Liver (tissue), 9 donors: Measurements from ENCODE around the gene MLLT3. TPM values are rescaled to one million over a fixed set of nuclear protein-coding genes. Genes with fewer than 3 reads are reported as not detected.

Source experiments
- DNase-seq: peaks from one replicate; pipeline ENCODE4 v3.0.0-alpha.2; 2017; ENCODE audit warnings: low spot score
- H3K27ac ChIP-seq, 2 donors: one replicate each; pipeline ENCODE4 v1.7.0; 2013; ENCODE audit warnings: inconsistent platforms in 2 of 2, low read length in 2 of 2, control low read depth in 1 of 2, low read depth in 1 of 2, mild to moderate bottlenecking in 1 of 2
- H3K27me3 ChIP-seq, 4 donors: one replicate each; pipeline versions ENCODE4 v1.6.1 to v1.7.0; 2013; ENCODE audit warnings: low read length in 3 of 4, inconsistent platforms in 1 of 4, mild to moderate bottlenecking in 1 of 4, moderate library complexity in 1 of 4; ENCODE audit not compliant: control insufficient read depth in 4 of 4, insufficient read depth in 4 of 4
- H3K36me3 ChIP-seq, 4 donors: one replicate each; pipeline versions ENCODE4 v1.6.1 to v1.7.0; 2013; ENCODE audit warnings: low read length in 3 of 4, mild to moderate bottlenecking in 3 of 4, low read depth in 1 of 4, moderate library complexity in 1 of 4; ENCODE audit not compliant: control insufficient read depth in 4 of 4, insufficient read depth in 3 of 4
- H3K4me1 ChIP-seq, 4 donors: one replicate each; pipeline versions ENCODE4 v1.6.1 to v1.7.0; 2013; ENCODE audit warnings: low read length in 3 of 4, mild to moderate bottlenecking in 3 of 4, moderate library complexity in 1 of 4; ENCODE audit not compliant: control insufficient read depth in 4 of 4, insufficient read depth in 4 of 4
- H3K4me3 ChIP-seq, 3 donors: one replicate each; pipeline versions ENCODE4 v1.6.1 to v1.7.0; 2013; ENCODE audit warnings: low read length in 3 of 3, control low read depth in 1 of 3, low read depth in 1 of 3, mild to moderate bottlenecking in 1 of 3
- H3K9ac ChIP-seq, 2 donors: one replicate each; pipeline ENCODE4 v1.7.0; 2013; ENCODE audit warnings: low read length in 2 of 2, mild to moderate bottlenecking in 2 of 2, moderate library complexity in 2 of 2, control low read depth in 1 of 2, low read depth in 1 of 2
- H3K9me3 ChIP-seq, 4 donors: one replicate each; pipeline versions ENCODE4 v1.6.1 to v1.7.0; 2013; ENCODE audit warnings: low read length in 3 of 4; ENCODE audit not compliant: control insufficient read depth in 4 of 4
- EGR1 ChIP-seq, 2 donors: IDR thresholded peaks; 2 replicates each; pipeline ENCODE4 v1.6.1; 2016 to 2018; ENCODE audit warnings: antibody characterized with exemption in 2 of 2, low read depth in 2 of 2
- FOXA1 ChIP-seq: IDR thresholded peaks from 2 replicates; pipeline ENCODE4 v1.6.1; 2016; ENCODE audit warnings: antibody characterized with exemption
- FOXA2 ChIP-seq: IDR thresholded peaks from 2 replicates; pipeline ENCODE4 v1.6.1; 2016; ENCODE audit warnings: antibody characterized with exemption
- GABPA ChIP-seq, 2 donors: IDR thresholded peaks in 1 of 2; conservative IDR thresholded peaks in 1 of 2; 2 replicates each; pipeline ENCODE4 v1.6.1; 2016; ENCODE audit warnings: antibody characterized with exemption in 2 of 2, mild to moderate bottlenecking in 1 of 2, moderate library complexity in 1 of 2
- HNF4A ChIP-seq, 2 donors: conservative IDR thresholded peaks; 2 replicates each; pipeline ENCODE4 v1.6.1; 2016; ENCODE audit warnings: antibody characterized with exemption in 2 of 2, mild to moderate bottlenecking in 2 of 2
- HNF4G ChIP-seq: IDR thresholded peaks from 2 replicates; pipeline ENCODE4 v1.6.1; 2016; ENCODE audit warnings: antibody characterized with exemption
- JUND ChIP-seq, 2 donors: IDR thresholded peaks; 2 replicates each; pipeline ENCODE4 v1.6.1; 2016; ENCODE audit warnings: antibody characterized with exemption in 2 of 2
- NR2F2 ChIP-seq: IDR thresholded peaks from 2 replicates; pipeline ENCODE4 v1.6.1; 2016; ENCODE audit warnings: antibody characterized with exemption
- RXRA ChIP-seq, 2 donors: IDR thresholded peaks; 2 replicates each; pipeline ENCODE4 v1.6.1; 2017 to 2018; ENCODE audit warnings: antibody characterized with exemption in 2 of 2, mild to moderate bottlenecking in 1 of 2
- SP1 ChIP-seq: IDR thresholded peaks from 2 replicates; pipeline ENCODE4 v1.6.1; 2018; ENCODE audit warnings: antibody characterized with exemption, mild to moderate bottlenecking
- TAF1 ChIP-seq: conservative IDR thresholded peaks from 2 replicates; pipeline ENCODE4 v1.6.1; 2016; ENCODE audit warnings: antibody characterized with exemption, mild to moderate bottlenecking
- YY1 ChIP-seq: IDR thresholded peaks from 2 replicates; pipeline ENCODE4 v1.6.1; 2016; ENCODE audit warnings: antibody characterized with exemption, mild to moderate bottlenecking
- WGBS: extraction: QIAGEN DNeasy Blood & Tissue Kit; methylation state at CpG from one replicate; pipeline ENCODE4 v1.1.7; 2013; 5-methylcytosine and 5-hydroxymethylcytosine counted together
- polyA plus RNA-seq, 2 donors: library from polyadenylated mRNA; stranded (reverse) in 1 of 2; unstranded in 1 of 2; fragments of 200-250 nt in 1 of 2; fragments of >200 nt in 1 of 2; fragmentation: Nextera tagmentation in 1 of 2; extraction: Ambion mirVana in 1 of 2; gene quantifications; one replicate each; pipeline versions ENCODE4 v1.2.1 to v1.2.3, GENCODE V29; 2013 to 2015
- total RNA-seq, 2 donors: library from RNA; depleted of rRNA; stranded (reverse); fragments of >200 nt; gene quantifications; one replicate each; pipeline ENCODE4 v1.2.3, GENCODE V29; 2014
- TF ChIP-seq, protein P1 (sequence below): IDR thresholded peaks from 2 replicates; pipeline ENCODE4 v1.6.1; 2016; ENCODE audit warnings: antibody characterized with exemption, mild to moderate bottlenecking
- TF ChIP-seq, protein P2 (sequence below): fragments of 150-350 bp; IDR thresholded peaks from 2 replicates; pipeline ENCODE4 v1.5.1; 2017; ENCODE audit warnings: improper control_type of control experiment, low read depth, low read length; ENCODE audit not compliant: missing input control
- TF ChIP-seq, protein P3 (sequence below): IDR thresholded peaks from 2 replicates; pipeline ENCODE4 v1.6.1; 2016; ENCODE audit warnings: antibody characterized with exemption
- TF ChIP-seq, protein P4 (sequence below): IDR thresholded peaks from 2 replicates; pipeline ENCODE4 v1.6.1; 2016; ENCODE audit warnings: antibody characterized with exemption
- donor health status: healthy.
- donor health status: healthy.
- donor health status: healthy.
- donor health status: healthy.
- donor health status: healthy.

The MLLT3 gene
- total and polyA plus RNA-seq, 4 donors: 0.79 to 25.5 (median 1.3) TPM

DNA sequence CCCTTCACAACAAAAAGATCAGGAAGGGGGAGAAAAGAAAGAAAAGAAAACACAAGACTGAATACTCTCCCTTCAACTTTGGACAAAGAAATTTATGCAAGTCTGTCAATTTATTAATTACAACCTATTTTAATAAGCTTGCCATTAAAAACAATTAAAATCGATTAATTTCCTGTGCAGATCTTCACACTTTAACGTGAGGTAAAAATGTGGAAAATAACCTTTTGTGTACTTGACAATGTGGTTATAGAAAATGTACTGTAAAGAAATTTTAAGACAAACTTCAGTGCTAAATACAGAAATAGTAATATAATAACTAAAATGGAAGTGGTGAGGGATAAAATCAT, 2.7 kb upstream of the MLLT3 start:
- DNase-seq: no peak
- Histone ChIP-seq H3K4me1 (peaks cover 0 to 38% (median 25%) of the 10 kb centered on the region in 4 donors), H3K4me3 (no peak overlapping the region), H3K36me3 (no peaks in the 10 kb centered on the region), H3K27ac (no peak overlapping the region), H3K9me3 (no peaks in the 10 kb centered on the region), H3K27me3 (no peaks in the 10 kb centered on the region), H3K9ac (peak overlapping the region in 1 of 2 donors; percentile 60)
- WGBS: 64% methylated on average over 2 of the region's 2 CpGs
- TF ChIP-seq NR2F2: no peak
- TF ChIP-seq GABPA (IDR thresholded peaks at IDR 0.05 in 1 of 2, conservative IDR thresholded peaks at IDR 0.05 in 1 of 2): no peak
- TF ChIP-seq, protein P1, sequence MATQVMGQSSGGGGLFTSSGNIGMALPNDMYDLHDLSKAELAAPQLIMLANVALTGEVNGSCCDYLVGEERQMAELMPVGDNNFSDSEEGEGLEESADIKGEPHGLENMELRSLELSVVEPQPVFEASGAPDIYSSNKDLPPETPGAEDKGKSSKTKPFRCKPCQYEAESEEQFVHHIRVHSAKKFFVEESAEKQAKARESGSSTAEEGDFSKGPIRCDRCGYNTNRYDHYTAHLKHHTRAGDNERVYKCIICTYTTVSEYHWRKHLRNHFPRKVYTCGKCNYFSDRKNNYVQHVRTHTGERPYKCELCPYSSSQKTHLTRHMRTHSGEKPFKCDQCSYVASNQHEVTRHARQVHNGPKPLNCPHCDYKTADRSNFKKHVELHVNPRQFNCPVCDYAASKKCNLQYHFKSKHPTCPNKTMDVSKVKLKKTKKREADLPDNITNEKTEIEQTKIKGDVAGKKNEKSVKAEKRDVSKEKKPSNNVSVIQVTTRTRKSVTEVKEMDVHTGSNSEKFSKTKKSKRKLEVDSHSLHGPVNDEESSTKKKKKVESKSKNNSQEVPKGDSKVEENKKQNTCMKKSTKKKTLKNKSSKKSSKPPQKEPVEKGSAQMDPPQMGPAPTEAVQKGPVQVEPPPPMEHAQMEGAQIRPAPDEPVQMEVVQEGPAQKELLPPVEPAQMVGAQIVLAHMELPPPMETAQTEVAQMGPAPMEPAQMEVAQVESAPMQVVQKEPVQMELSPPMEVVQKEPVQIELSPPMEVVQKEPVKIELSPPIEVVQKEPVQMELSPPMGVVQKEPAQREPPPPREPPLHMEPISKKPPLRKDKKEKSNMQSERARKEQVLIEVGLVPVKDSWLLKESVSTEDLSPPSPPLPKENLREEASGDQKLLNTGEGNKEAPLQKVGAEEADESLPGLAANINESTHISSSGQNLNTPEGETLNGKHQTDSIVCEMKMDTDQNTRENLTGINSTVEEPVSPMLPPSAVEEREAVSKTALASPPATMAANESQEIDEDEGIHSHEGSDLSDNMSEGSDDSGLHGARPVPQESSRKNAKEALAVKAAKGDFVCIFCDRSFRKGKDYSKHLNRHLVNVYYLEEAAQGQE: no peak
- TF ChIP-seq YY1: no peak
- TF ChIP-seq, protein P2, sequence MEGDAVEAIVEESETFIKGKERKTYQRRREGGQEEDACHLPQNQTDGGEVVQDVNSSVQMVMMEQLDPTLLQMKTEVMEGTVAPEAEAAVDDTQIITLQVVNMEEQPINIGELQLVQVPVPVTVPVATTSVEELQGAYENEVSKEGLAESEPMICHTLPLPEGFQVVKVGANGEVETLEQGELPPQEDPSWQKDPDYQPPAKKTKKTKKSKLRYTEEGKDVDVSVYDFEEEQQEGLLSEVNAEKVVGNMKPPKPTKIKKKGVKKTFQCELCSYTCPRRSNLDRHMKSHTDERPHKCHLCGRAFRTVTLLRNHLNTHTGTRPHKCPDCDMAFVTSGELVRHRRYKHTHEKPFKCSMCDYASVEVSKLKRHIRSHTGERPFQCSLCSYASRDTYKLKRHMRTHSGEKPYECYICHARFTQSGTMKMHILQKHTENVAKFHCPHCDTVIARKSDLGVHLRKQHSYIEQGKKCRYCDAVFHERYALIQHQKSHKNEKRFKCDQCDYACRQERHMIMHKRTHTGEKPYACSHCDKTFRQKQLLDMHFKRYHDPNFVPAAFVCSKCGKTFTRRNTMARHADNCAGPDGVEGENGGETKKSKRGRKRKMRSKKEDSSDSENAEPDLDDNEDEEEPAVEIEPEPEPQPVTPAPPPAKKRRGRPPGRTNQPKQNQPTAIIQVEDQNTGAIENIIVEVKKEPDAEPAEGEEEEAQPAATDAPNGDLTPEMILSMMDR: no peak
- TF ChIP-seq JUND (IDR thresholded peaks at IDR 0.05): no peak
- TF ChIP-seq HNF4A (conservative IDR thresholded peaks at IDR 0.05): no peak
- TF ChIP-seq HNF4G: no peak
- no peak for TF ChIP-seq FOXA1
- TF ChIP-seq, protein P3, sequence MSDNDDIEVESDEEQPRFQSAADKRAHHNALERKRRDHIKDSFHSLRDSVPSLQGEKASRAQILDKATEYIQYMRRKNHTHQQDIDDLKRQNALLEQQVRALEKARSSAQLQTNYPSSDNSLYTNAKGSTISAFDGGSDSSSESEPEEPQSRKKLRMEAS: no peak
- TF ChIP-seq EGR1 (IDR thresholded peaks at IDR 0.05; ENCODE audit: low read depth in 2 of 2): no peak
- TF ChIP-seq, protein P4, sequence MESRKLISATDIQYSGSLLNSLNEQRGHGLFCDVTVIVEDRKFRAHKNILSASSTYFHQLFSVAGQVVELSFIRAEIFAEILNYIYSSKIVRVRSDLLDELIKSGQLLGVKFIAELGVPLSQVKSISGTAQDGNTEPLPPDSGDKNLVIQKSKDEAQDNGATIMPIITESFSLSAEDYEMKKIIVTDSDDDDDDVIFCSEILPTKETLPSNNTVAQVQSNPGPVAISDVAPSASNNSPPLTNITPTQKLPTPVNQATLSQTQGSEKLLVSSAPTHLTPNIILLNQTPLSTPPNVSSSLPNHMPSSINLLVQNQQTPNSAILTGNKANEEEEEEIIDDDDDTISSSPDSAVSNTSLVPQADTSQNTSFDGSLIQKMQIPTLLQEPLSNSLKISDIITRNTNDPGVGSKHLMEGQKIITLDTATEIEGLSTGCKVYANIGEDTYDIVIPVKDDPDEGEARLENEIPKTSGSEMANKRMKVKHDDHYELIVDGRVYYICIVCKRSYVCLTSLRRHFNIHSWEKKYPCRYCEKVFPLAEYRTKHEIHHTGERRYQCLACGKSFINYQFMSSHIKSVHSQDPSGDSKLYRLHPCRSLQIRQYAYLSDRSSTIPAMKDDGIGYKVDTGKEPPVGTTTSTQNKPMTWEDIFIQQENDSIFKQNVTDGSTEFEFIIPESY: no peak
- no peak for TF ChIP-seq TAF1
- TF ChIP-seq FOXA2: no peak
- no peak for TF ChIP-seq RXRA (IDR thresholded peaks at IDR 0.05)
- no peak for TF ChIP-seq SP1
